WTC11 (cell line): ENCODE measurements around the gene NPAS1.

ENCODE experiments used
- SMAD3 ChIP-seq: sonication (generic); formaldehyde crosslinking; IDR thresholded peaks from 2 replicates; pipeline ENCODE4 v1.8.0; 2022; ENCODE audit warnings: missing genetic modification reagents, mild to moderate bottlenecking, borderline replicate concordance
- SMAD4 ChIP-seq: sonication (generic); formaldehyde crosslinking; IDR thresholded peaks from 2 replicates; pipeline ENCODE4 v1.8.0; 2022; ENCODE audit warnings: mild to moderate bottlenecking, missing genetic modification reagents
- SP1 ChIP-seq: sonication (generic); formaldehyde crosslinking; conservative IDR thresholded peaks from 2 replicates; pipeline ENCODE4 v1.8.1; 2022; ENCODE audit warnings: missing genetic modification reagents
- TEAD4 ChIP-seq: sonication (generic); formaldehyde crosslinking; IDR thresholded peaks from 2 replicates; pipeline ENCODE4 v1.8.0; 2022; ENCODE audit warnings: mild to moderate bottlenecking, missing genetic modification reagents
- ZNF121 ChIP-seq: sonication (generic); formaldehyde crosslinking; IDR thresholded peaks from 2 replicates; pipeline ENCODE4 v1.8.0; 2023; ENCODE audit warnings: missing genetic modification reagents
- ZNF219 ChIP-seq: sonication (generic); formaldehyde crosslinking; IDR thresholded peaks from 2 replicates; pipeline ENCODE4 v1.8.0; 2023; ENCODE audit warnings: missing genetic modification reagents, mild to moderate bottlenecking, borderline replicate concordance
- TF ChIP-seq, protein P1 (sequence below): fragments of 200-600 bp; IDR thresholded peaks from 2 replicates; pipeline ENCODE4 v1.8.0; 2022; ENCODE audit warnings: antibody characterized with exemption
- TF ChIP-seq, protein P2 (sequence below): sonication (generic); formaldehyde crosslinking; conservative IDR thresholded peaks from 2 replicates; pipeline ENCODE4 v1.8.1; 2022; ENCODE audit warnings: mild to moderate bottlenecking, missing genetic modification reagents
- TF ChIP-seq, protein P3 (sequence below): sonication (generic); formaldehyde crosslinking; IDR thresholded peaks from 2 replicates; pipeline ENCODE4 v1.8.1; 2023; ENCODE audit warnings: mild to moderate bottlenecking, missing genetic modification reagents, moderate library complexity

DNA sequence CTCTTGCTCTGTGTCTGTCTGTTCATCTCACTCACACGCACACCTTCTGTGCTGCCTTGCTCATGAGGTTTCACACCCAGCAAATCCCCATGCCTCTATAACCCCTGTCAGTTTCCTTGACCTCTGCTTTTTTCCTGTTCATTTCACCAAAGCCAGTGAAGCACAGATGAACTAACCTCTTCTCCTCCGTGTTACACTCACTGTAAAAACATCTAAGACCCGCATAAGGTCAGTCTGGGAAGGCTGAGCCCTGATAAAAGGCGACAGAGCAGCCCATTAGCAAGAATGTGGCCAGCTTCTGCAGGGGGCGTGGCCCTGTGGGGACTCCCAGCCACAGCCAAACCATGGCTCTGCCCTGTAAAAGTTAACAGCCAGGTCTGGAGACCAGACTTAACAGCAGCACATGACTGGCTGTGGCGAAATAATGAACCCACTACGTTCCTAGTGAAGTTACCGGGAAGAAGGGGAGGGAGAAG, 42.8 kb upstream of the NPAS1 start:
- TF ChIP-seq SP1 (no peak), ZNF121 (CRISPR knock-in tag) (no peak), SMAD3 (no peak), SMAD4 (CRISPR knock-in tag) (no peak), ZNF219 (no peak), TEAD4 (CRISPR knock-in tag) (no peak)
- TF ChIP-seq, protein P1, sequence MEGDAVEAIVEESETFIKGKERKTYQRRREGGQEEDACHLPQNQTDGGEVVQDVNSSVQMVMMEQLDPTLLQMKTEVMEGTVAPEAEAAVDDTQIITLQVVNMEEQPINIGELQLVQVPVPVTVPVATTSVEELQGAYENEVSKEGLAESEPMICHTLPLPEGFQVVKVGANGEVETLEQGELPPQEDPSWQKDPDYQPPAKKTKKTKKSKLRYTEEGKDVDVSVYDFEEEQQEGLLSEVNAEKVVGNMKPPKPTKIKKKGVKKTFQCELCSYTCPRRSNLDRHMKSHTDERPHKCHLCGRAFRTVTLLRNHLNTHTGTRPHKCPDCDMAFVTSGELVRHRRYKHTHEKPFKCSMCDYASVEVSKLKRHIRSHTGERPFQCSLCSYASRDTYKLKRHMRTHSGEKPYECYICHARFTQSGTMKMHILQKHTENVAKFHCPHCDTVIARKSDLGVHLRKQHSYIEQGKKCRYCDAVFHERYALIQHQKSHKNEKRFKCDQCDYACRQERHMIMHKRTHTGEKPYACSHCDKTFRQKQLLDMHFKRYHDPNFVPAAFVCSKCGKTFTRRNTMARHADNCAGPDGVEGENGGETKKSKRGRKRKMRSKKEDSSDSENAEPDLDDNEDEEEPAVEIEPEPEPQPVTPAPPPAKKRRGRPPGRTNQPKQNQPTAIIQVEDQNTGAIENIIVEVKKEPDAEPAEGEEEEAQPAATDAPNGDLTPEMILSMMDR, result no peak
- TF ChIP-seq, protein P2, sequence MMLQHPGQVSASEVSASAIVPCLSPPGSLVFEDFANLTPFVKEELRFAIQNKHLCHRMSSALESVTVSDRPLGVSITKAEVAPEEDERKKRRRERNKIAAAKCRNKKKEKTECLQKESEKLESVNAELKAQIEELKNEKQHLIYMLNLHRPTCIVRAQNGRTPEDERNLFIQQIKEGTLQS, result no peak
- TF ChIP-seq, protein P3, sequence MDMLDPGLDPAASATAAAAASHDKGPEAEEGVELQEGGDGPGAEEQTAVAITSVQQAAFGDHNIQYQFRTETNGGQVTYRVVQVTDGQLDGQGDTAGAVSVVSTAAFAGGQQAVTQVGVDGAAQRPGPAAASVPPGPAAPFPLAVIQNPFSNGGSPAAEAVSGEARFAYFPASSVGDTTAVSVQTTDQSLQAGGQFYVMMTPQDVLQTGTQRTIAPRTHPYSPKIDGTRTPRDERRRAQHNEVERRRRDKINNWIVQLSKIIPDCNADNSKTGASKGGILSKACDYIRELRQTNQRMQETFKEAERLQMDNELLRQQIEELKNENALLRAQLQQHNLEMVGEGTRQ (CRISPR knock-in tag), result no peak
